Measurements from ENCODE around the gene CD36. TPM values are rescaled to one million over a fixed set of nuclear protein-coding genes. Genes with fewer than 3 reads are reported as not detected.

The CD36 gene
- total and polyA plus RNA-seq, 2 experiments from 2014 or later, result 0.40 to 1.8 TPM

DNA sequence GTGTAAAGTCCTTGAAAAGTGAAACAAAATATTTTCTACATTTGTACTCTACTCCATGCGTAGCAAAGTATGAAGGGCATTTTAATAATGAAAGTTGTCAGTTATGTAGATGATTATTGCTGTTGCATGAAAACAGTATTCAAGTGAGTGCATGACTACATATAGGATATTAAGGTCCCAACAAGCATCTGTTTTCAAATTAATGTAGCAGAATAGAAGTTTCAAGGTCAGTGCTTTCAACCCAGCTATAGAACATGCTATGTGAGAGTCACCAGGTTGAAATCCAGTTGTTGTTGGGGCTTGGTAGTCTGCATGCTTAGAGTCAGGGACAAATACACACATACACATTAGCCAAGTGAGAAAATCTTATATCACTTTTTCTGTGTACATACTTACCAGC lies 14.8 kb downstream of the CD36 start (continued):
- TF ChIP-seq ZNF462 (CRISPR knock-in tag; IDR thresholded peaks at IDR 0.05), result no peak

GRCh38 chr7:80654887-80655340 lies 16.5 kb downstream of the CD36 start:
- Histone ChIP-seq H2AFZ (no peak overlapping the region; the same call in 1 of the 2 replicates), H3K27ac (ENCODE audit: low read depth) (no peak overlapping the region), H3K4me3 (no peak overlapping the region), H3K27me3 (ENCODE audit: insufficient read depth) (no peaks in the 10 kb centered on the region), H3K79me2 (replicated peaks; ENCODE audit: insufficient read depth) (no peaks in the 10 kb centered on the region), H3K9me2 (ENCODE audit: insufficient read depth) (no peaks in the 10 kb centered on the region), H3K4me2 (no peak overlapping the region), H4K20me1 (replicated peaks; ENCODE audit: insufficient read depth) (no peaks in the 10 kb centered on the region), H3K4me1 (ENCODE audit: insufficient read depth) (no peaks in the 10 kb centered on the region), H3F3A (replicated peaks; ENCODE audit: low read depth) (no peaks in the 10 kb centered on the region), H3K36me3 (ENCODE audit: insufficient read depth) (no peaks in the 10 kb centered on the region)
- ATAC-seq, result no peak
- H3K4me1 Mint-ChIP-seq, result no peaks in the 10 kb centered on the region
- no peaks in the 10 kb centered on the region for H3K36me3 Mint-ChIP-seq (ENCODE audit: low read depth)
- no peaks in the 10 kb centered on the region for H3K9me3 Mint-ChIP-seq
- DNase-seq (ENCODE audit: low spot score), result no peak
- H3K27ac Mint-ChIP-seq, result no peak overlapping the region
- no peak overlapping the region for H3K4me3 Mint-ChIP-seq
- no peaks in the 10 kb centered on the region for H3K27me3 Mint-ChIP-seq (ENCODE audit: insufficient read depth, low read depth, poor library complexity)
- TF ChIP-seq, protein P1, sequence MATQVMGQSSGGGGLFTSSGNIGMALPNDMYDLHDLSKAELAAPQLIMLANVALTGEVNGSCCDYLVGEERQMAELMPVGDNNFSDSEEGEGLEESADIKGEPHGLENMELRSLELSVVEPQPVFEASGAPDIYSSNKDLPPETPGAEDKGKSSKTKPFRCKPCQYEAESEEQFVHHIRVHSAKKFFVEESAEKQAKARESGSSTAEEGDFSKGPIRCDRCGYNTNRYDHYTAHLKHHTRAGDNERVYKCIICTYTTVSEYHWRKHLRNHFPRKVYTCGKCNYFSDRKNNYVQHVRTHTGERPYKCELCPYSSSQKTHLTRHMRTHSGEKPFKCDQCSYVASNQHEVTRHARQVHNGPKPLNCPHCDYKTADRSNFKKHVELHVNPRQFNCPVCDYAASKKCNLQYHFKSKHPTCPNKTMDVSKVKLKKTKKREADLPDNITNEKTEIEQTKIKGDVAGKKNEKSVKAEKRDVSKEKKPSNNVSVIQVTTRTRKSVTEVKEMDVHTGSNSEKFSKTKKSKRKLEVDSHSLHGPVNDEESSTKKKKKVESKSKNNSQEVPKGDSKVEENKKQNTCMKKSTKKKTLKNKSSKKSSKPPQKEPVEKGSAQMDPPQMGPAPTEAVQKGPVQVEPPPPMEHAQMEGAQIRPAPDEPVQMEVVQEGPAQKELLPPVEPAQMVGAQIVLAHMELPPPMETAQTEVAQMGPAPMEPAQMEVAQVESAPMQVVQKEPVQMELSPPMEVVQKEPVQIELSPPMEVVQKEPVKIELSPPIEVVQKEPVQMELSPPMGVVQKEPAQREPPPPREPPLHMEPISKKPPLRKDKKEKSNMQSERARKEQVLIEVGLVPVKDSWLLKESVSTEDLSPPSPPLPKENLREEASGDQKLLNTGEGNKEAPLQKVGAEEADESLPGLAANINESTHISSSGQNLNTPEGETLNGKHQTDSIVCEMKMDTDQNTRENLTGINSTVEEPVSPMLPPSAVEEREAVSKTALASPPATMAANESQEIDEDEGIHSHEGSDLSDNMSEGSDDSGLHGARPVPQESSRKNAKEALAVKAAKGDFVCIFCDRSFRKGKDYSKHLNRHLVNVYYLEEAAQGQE (IDR thresholded peaks at IDR 0.05; ENCODE audit: unreplicated experiment), result no peak
- TF ChIP-seq ZNF462 (CRISPR knock-in tag; IDR thresholded peaks at IDR 0.05), result no peak
- TF ChIP-seq ZNF114 (CRISPR knock-in tag; IDR thresholded peaks at IDR 0.05), result no peak
- TF ChIP-seq EZH2phosphoT487 (IDR thresholded peaks at IDR 0.05; ENCODE audit: unreplicated experiment), result no peak
